Measurements from ENCODE around the gene MED12L. TPM values are rescaled to one million over a fixed set of nuclear protein-coding genes. Genes with fewer than 3 reads are reported as not detected.

The MED12L gene
- total RNA-seq, 1 experiment from 2014 or later = 0.29 TPM

- no peaks in the 10 kb centered on the region for H3K27me3 ChIP-seq (replicated peaks)
- no peak overlapping the region for H3K4me3 ChIP-seq
- H3K27ac ChIP-seq = no peak overlapping the region
- H3K9me3 ChIP-seq (replicated peaks) = no peaks in the 10 kb centered on the region
- DNase-seq (ENCODE audit: low read depth in 1 of 2, low spot score in 2 of 2) = no peak
- H3K4me1 ChIP-seq (replicated peaks) = peaks cover 22% of the 10 kb centered on the region
- no peaks in the 10 kb centered on the region for H3K36me3 ChIP-seq
Measured at GRCh38 chr3:151402349-151402748, 316.9 kb downstream of the MED12L start.

GRCh38 chr3:151403246-151403645, 317.8 kb downstream of the MED12L start:
- Histone ChIP-seq H3K27me3 (replicated peaks) (no peaks in the 10 kb centered on the region), H3K27ac (no peak overlapping the region), H3K4me3 (no peak overlapping the region), H3K9me3 (replicated peaks) (no peaks in the 10 kb centered on the region), H3K4me1 (replicated peaks) (peaks cover 22% of the 10 kb centered on the region), H3K36me3 (no peaks in the 10 kb centered on the region)
- peak in 1 of 2 experiments; percentile 48 for DNase-seq (ENCODE audit: low read depth in 1 of 2, low spot score in 2 of 2)

- Histone ChIP-seq H3K4me1 (replicated peaks) (peaks cover 22% of the 10 kb centered on the region), H3K36me3 (no peaks in the 10 kb centered on the region), H3K4me3 (no peak overlapping the region), H3K27me3 (replicated peaks) (no peaks in the 10 kb centered on the region), H3K9me3 (replicated peaks) (no peaks in the 10 kb centered on the region), H3K27ac (no peak overlapping the region; the same call in 1 of the 2 replicates)
- DNase-seq (ENCODE audit: low read depth in 1 of 2, low spot score in 2 of 2) = peak in 1 of 2 experiments; percentile 21
Measured at GRCh38 chr3:151404316-151404715, 318.9 kb downstream of the MED12L start.

GRCh38 chr3:151407928-151408327, 322.5 kb downstream of the MED12L start:
- DNase-seq (ENCODE audit: low read depth in 1 of 2, low spot score in 2 of 2) = no peak
- peaks cover 35% of the 10 kb centered on the region for H3K4me1 ChIP-seq (replicated peaks)
- H3K27ac ChIP-seq = no peak overlapping the region
- H3K9me3 ChIP-seq (replicated peaks) = no peaks in the 10 kb centered on the region
- no peaks in the 10 kb centered on the region for H3K27me3 ChIP-seq (replicated peaks)
- H3K36me3 ChIP-seq = no peaks in the 10 kb centered on the region
- H3K4me3 ChIP-seq = no peak overlapping the region

GRCh38 chr3:151410891-151411559, 325.6 kb downstream of the MED12L start:
- H3K4me3 ChIP-seq = no peak overlapping the region

GRCh38 chr3:151412989-151413388, 327.5 kb downstream of the MED12L start:
- Histone ChIP-seq H3K9me3 (replicated peaks) (no peaks in the 10 kb centered on the region), H3K27ac (no peak overlapping the region), H3K36me3 (no peaks in the 10 kb centered on the region), H3K4me1 (replicated peaks) (peaks cover 17% of the 10 kb centered on the region), H3K4me3 (no peak overlapping the region), H3K27me3 (replicated peaks) (no peaks in the 10 kb centered on the region)
- no peak for DNase-seq (ENCODE audit: low read depth in 1 of 2, low spot score in 2 of 2)

More at GRCh38 chr3:151410891-151411559, 325.6 kb downstream of the MED12L start:
- DNase-seq (ENCODE audit: low read depth in 1 of 2, low spot score in 2 of 2) = peak; percentile 52 to 55
- no peaks in the 10 kb centered on the region for H3K27me3 ChIP-seq (replicated peaks)
- H3K36me3 ChIP-seq = no peaks in the 10 kb centered on the region
- peaks cover 17% of the 10 kb centered on the region for H3K4me1 ChIP-seq (replicated peaks)
- no peak overlapping the region for H3K27ac ChIP-seq
- H3K9me3 ChIP-seq (replicated peaks) = no peaks in the 10 kb centered on the region

GRCh38 chr3:151415289-151415688, 329.8 kb downstream of the MED12L start:
- Histone ChIP-seq H3K9me3 (replicated peaks) (no peaks in the 10 kb centered on the region), H3K27me3 (replicated peaks) (no peaks in the 10 kb centered on the region), H3K4me1 (replicated peaks) (peaks cover 16% of the 10 kb centered on the region), H3K36me3 (no peaks in the 10 kb centered on the region), H3K27ac (no peak overlapping the region), H3K4me3 (no peak overlapping the region)
- DNase-seq (ENCODE audit: low read depth in 1 of 2, low spot score in 2 of 2) = no peak

GRCh38 chr3:151419806-151420205, 334.3 kb downstream of the MED12L start:
- H3K36me3 ChIP-seq = no peaks in the 10 kb centered on the region
- peaks cover 6% of the 10 kb centered on the region for H3K4me1 ChIP-seq (replicated peaks)
- no peaks in the 10 kb centered on the region for H3K27me3 ChIP-seq (replicated peaks)
- no peaks in the 10 kb centered on the region for H3K9me3 ChIP-seq (replicated peaks)
- DNase-seq (ENCODE audit: low read depth in 1 of 2, low spot score in 2 of 2) = no peak
- no peak overlapping the region for H3K4me3 ChIP-seq
- no peak overlapping the region for H3K27ac ChIP-seq

- peaks cover 17% of the 10 kb centered on the region for H3K4me1 ChIP-seq (replicated peaks)
- no peak overlapping the region for H3K27ac ChIP-seq
- no peak overlapping the region for H3K4me3 ChIP-seq
- no peaks in the 10 kb centered on the region for H3K36me3 ChIP-seq
- H3K27me3 ChIP-seq (replicated peaks) = no peaks in the 10 kb centered on the region
- H3K9me3 ChIP-seq (replicated peaks) = no peaks in the 10 kb centered on the region
- no peak for DNase-seq (ENCODE audit: low read depth in 1 of 2, low spot score in 2 of 2)
Measured at GRCh38 chr3:151421938-151422337, 336.5 kb downstream of the MED12L start.

GRCh38 chr3:151423091-151423490, 337.6 kb downstream of the MED12L start:
- Histone ChIP-seq H3K4me1 (replicated peaks) (peaks cover 17% of the 10 kb centered on the region), H3K4me3 (no peak overlapping the region), H3K27me3 (replicated peaks) (no peaks in the 10 kb centered on the region), H3K36me3 (no peaks in the 10 kb centered on the region), H3K9me3 (replicated peaks) (no peaks in the 10 kb centered on the region), H3K27ac (no peak overlapping the region)
- DNase-seq (ENCODE audit: low read depth in 1 of 2, low spot score in 2 of 2) = no peak

- Histone ChIP-seq H3K27me3 (replicated peaks) (no peaks in the 10 kb centered on the region), H3K4me1 (replicated peaks) (peaks cover 17% of the 10 kb centered on the region), H3K9me3 (replicated peaks) (no peaks in the 10 kb centered on the region), H3K4me3 (no peak overlapping the region), H3K27ac (no peak overlapping the region), H3K36me3 (no peaks in the 10 kb centered on the region)
- DNase-seq (ENCODE audit: low read depth in 1 of 2, low spot score in 2 of 2) = no peak
Measured at GRCh38 chr3:151425627-151426340, 340.3 kb downstream of the MED12L start.

GRCh38 chr3:151426341-151426657, 340.8 kb downstream of the MED12L start:
- Histone ChIP-seq H3K27me3 (replicated peaks) (no peaks in the 10 kb centered on the region), H3K4me1 (replicated peaks) (peaks cover 17% of the 10 kb centered on the region), H3K27ac (no peak overlapping the region), H3K9me3 (replicated peaks) (no peaks in the 10 kb centered on the region), H3K36me3 (no peaks in the 10 kb centered on the region), H3K4me3 (no peak overlapping the region)
- DNase-seq (ENCODE audit: low read depth in 1 of 2, low spot score in 2 of 2) = no peak

- Histone ChIP-seq H3K27ac (no peak overlapping the region), H3K4me3 (no peak overlapping the region), H3K9me3 (replicated peaks) (no peaks in the 10 kb centered on the region), H3K27me3 (replicated peaks) (no peaks in the 10 kb centered on the region), H3K4me1 (replicated peaks) (peaks cover 28% of the 10 kb centered on the region), H3K36me3 (no peaks in the 10 kb centered on the region)
- no peak for DNase-seq (ENCODE audit: low read depth in 1 of 2, low spot score in 2 of 2)
Measured at GRCh38 chr3:151428386-151428785, 342.9 kb downstream of the MED12L start.

GRCh38 chr3:151430821-151431484, 345.5 kb downstream of the MED12L start:
- no peak overlapping the region for H3K27ac ChIP-seq
- H3K36me3 ChIP-seq = no peaks in the 10 kb centered on the region
- H3K4me3 ChIP-seq = no peak overlapping the region
- no peaks in the 10 kb centered on the region for H3K9me3 ChIP-seq (replicated peaks)
- H3K4me1 ChIP-seq (replicated peaks) = peaks cover 17% of the 10 kb centered on the region
- no peaks in the 10 kb centered on the region for H3K27me3 ChIP-seq (replicated peaks)
- no peak for DNase-seq (ENCODE audit: low read depth in 1 of 2, low spot score in 2 of 2)
